Muscle of leg (tissue), 11 donors: ENCODE measurements around the gene SLC32A1. TPM values are rescaled to one million over a fixed set of nuclear protein-coding genes. Genes with fewer than 3 reads are reported as not detected.

Source experiments
- DNase-seq: peaks from one replicate; pipeline ENCODE4 v3.0.0; 2013
- H3K27ac ChIP-seq: one replicate; pipeline ENCODE4 v1.5.1; 2013; ENCODE audit warnings: mild to moderate bottlenecking, low read length, control low read depth
- H3K27me3 ChIP-seq: one replicate; pipeline ENCODE4 v1.6.1; 2013; ENCODE audit warnings: low read length; ENCODE audit not compliant: control insufficient read depth, insufficient read depth
- H3K36me3 ChIP-seq: one replicate; pipeline ENCODE4 v1.6.1; 2013; ENCODE audit warnings: low read length; ENCODE audit not compliant: control insufficient read depth, insufficient read depth
- H3K4me1 ChIP-seq: one replicate; pipeline ENCODE4 v1.6.1; 2013; ENCODE audit warnings: low read length; ENCODE audit not compliant: control insufficient read depth, insufficient read depth
- H3K4me3 ChIP-seq: one replicate; pipeline ENCODE4 v1.5.1; 2013; ENCODE audit warnings: low read length, control low read depth
- H3K9me3 ChIP-seq: replicated peaks from 2 replicates; pipeline ENCODE4 v1.6.1; 2013; ENCODE audit warnings: low read depth, low read length; ENCODE audit not compliant: control insufficient read depth
- WGBS: methylation state at CpG from one replicate; pipeline ENCODE4 v1.1.5; 2013; ENCODE audit warnings: missing lambda C conversion rate; ENCODE audit not compliant: insufficient coverage; 5-methylcytosine and 5-hydroxymethylcytosine counted together
- polyA plus RNA-seq, 8 donors: library from polyadenylated mRNA; unstranded; fragments of 120-200 nt; gene quantifications; one replicate each; pipeline versions ENCODE4 v1.2.1 to v1.2.3, GENCODE V29; 2013; ENCODE audit warnings: inconsistent platforms in 1 of 8, low replicate concordance in 1 of 8; ENCODE audit not compliant: insufficient read length in 8 of 8, insufficient read depth in 1 of 8
- total RNA-seq: library from RNA; stranded (reverse); fragments of 120-200 nt; gene quantifications from one replicate; pipeline ENCODE4 v1.2.4, GENCODE V29; 2013

Gene SLC32A1
- total and polyA plus RNA-seq, 9 donors = 0.04 to 0.05 TPM; not detected in 7

DNA sequence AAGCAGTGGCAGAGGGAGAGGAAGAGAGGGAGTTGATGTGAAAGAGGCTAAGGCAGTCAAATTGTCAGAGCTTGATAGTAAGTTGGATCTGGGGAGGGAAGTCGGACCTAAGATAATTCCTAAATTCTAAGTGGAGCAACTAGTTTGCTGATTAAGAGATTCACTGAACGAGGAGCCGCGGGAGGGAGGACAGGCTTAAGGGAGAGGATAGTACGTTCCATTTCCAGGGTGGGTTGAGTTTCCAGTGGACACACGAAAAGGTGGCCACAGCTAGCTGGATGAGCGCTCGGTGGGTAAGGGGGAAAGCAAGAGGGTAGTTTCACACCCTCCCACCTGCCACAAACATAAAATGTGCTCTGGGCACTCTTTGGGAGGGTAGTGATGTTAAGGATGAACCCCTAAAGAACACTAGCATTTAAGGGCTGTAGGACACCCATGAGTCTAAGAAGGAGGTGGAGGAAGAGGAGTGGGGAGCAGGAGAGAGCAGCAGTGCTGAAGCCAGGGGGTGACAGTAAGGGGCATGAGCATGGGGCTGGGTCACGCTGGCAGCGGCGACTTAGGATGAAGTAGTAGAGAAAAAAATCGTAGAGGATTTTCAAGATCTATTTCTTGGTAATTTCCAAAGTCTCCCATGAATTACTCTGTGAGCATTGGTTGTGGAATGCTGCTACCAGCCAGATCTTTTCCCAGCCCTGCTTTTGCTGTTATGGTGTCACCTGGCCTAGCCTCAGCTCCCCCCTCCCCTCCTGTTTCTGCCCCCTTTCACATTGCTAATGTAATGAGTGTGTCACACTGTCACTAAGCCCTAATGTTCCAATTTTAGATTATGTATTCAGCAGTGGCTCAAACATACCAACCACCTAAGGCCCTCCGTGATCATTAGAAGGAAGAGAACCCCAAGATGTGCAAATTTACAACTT, 45.4 kb downstream of the SLC32A1 start:
- no peak for DNase-seq
- Histone ChIP-seq H3K36me3 (peaks cover 74% of the 10 kb centered on the region), H3K9me3 (peaks cover 3% of the 10 kb centered on the region), H3K27ac (no peak overlapping the region), H3K4me3 (no peak overlapping the region), H3K4me1 (no peaks in the 10 kb centered on the region), H3K27me3 (no peaks in the 10 kb centered on the region)
- WGBS = 96% methylated on average over 7 of the region's 13 CpGs

GRCh38 chr20:38770546-38770945, 46.3 kb downstream of the SLC32A1 start:
- no peak overlapping the region for H3K4me3 ChIP-seq
- WGBS = 33% methylated on average over 2 of the region's 3 CpGs
- no peak overlapping the region for H3K27ac ChIP-seq
- DNase-seq = no peak
- no peaks in the 10 kb centered on the region for H3K27me3 ChIP-seq
- peaks cover 65% of the 10 kb centered on the region for H3K36me3 ChIP-seq
- no peaks in the 10 kb centered on the region for H3K4me1 ChIP-seq
- peaks cover 3% of the 10 kb centered on the region for H3K9me3 ChIP-seq

GRCh38 chr20:38770970-38771369, 46.7 kb downstream of the SLC32A1 start:
- no peak overlapping the region for H3K4me3 ChIP-seq
- no peaks in the 10 kb centered on the region for H3K4me1 ChIP-seq
- H3K27me3 ChIP-seq = no peaks in the 10 kb centered on the region
- peaks cover 3% of the 10 kb centered on the region for H3K9me3 ChIP-seq
- no peak overlapping the region for H3K27ac ChIP-seq
- DNase-seq = no peak
- H3K36me3 ChIP-seq = peaks cover 61% of the 10 kb centered on the region
- 83% methylated on average over 6 of the region's 7 CpGs for WGBS

- Histone ChIP-seq H3K4me1 (no peaks in the 10 kb centered on the region), H3K36me3 (peaks cover 57% of the 10 kb centered on the region), H3K4me3 (no peak overlapping the region), H3K27ac (no peak overlapping the region), H3K9me3 (peaks cover 3% of the 10 kb centered on the region), H3K27me3 (no peaks in the 10 kb centered on the region)
- DNase-seq = no peak
- WGBS = 89% methylated on average over 7 of the region's 7 CpGs
Observed at GRCh38 chr20:38771621-38772020, 47.3 kb downstream of the SLC32A1 start.

- H3K27me3 ChIP-seq = no peaks in the 10 kb centered on the region
- WGBS = no CpG with 5 or more reads among the region's 2 CpGs
- no peaks in the 10 kb centered on the region for H3K4me1 ChIP-seq
- no peak for DNase-seq
- peaks cover 41% of the 10 kb centered on the region for H3K36me3 ChIP-seq
- peaks cover 3% of the 10 kb centered on the region for H3K9me3 ChIP-seq
- no peak overlapping the region for H3K4me3 ChIP-seq
- H3K27ac ChIP-seq = no peak overlapping the region
Observed at GRCh38 chr20:38774167-38774566, 49.9 kb downstream of the SLC32A1 start.

DNA sequence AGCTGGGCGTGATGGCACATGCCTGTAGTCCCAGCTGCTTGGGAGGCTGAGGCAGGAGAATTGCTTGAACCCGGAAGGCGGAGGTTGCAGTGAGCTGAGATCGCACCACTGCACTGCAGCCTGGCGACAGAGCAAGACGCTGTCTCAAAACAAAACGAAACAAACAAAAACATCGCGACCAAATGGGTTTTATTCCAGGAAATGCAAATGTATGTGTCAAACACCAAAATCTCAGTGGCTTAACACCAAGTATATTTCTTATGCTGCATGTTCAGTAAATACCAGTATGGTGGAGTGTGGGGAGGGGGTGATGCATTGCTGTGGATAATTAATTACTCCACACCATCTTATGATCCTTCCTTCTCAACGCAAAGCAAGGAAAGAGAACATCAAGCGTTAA, 52.1 kb downstream of the SLC32A1 start:
- H3K27me3 ChIP-seq = no peaks in the 10 kb centered on the region
- H3K9me3 ChIP-seq = peaks cover 3% of the 10 kb centered on the region
- peaks cover 23% of the 10 kb centered on the region for H3K36me3 ChIP-seq
- 96% methylated on average over 8 of the region's 11 CpGs for WGBS
- no peak overlapping the region for H3K4me3 ChIP-seq
- DNase-seq = no peak
- no peaks in the 10 kb centered on the region for H3K4me1 ChIP-seq
- H3K27ac ChIP-seq = no peak overlapping the region

Other genes with a start within 250 kb of the SLC32A1 start
- gene ADIG, start 143.3 kb upstream of the SLC32A1 start, total RNA-seq = not detected
- not detected for gene ADIG, start 143.3 kb upstream of the SLC32A1 start, polyA plus RNA-seq
- gene ARHGAP40, start 122.7 kb upstream of the SLC32A1 start, total RNA-seq = under 0.01 TPM
- under 1 TPM in 4 of 8 donors, not detected in 4; 0.08 to 0.86 (median 0.21) TPM for gene ARHGAP40, start 122.7 kb upstream of the SLC32A1 start, polyA plus RNA-seq
- 6.3 TPM for gene ACTR5, start 24.0 kb downstream of the SLC32A1 start, total RNA-seq
- 1 to 10 TPM; 5.3 to 6.7 (median 6.0) TPM for gene ACTR5, start 24.0 kb downstream of the SLC32A1 start, polyA plus RNA-seq
- gene PPP1R16B, start 81.2 kb downstream of the SLC32A1 start, total RNA-seq = 5.5 TPM
- gene PPP1R16B, start 81.2 kb downstream of the SLC32A1 start, polyA plus RNA-seq = 1 to 10 TPM; 4.0 to 5.9 (median 4.9) TPM
- 5.7 TPM for gene FAM83D, start 201.9 kb downstream of the SLC32A1 start, total RNA-seq
- 10 to 100 TPM in 3 of 8 donors, 1 to 10 TPM in 5; 6.4 to 13.0 (median 9.5) TPM for gene FAM83D, start 201.9 kb downstream of the SLC32A1 start, polyA plus RNA-seq
- 10.1 TPM for gene DHX35, start 237.9 kb downstream of the SLC32A1 start, total RNA-seq
- 1 to 10 TPM; 7.6 to 9.8 (median 9.2) TPM for gene DHX35, start 237.9 kb downstream of the SLC32A1 start, polyA plus RNA-seq